ENCODE data around the gene NOM1.
"Not testable (repeated sequence)": the region's sequence is repeated elsewhere in the genome, so short reads cannot be mapped to it uniquely, and the experiment has no call there.

The NOM1 gene

GRCh38 chr7:156949541-156950380 lies at the start of gene NOM1:
NOM1 (plus strand) TSS chr7:156949712; CDS start chr7:156949738, 26 bp downstream.
- DNase-seq: peak; percentile 67

GRCh38 chr7:156900093-156900492 lies 49.4 kb upstream of the NOM1 start:
- not testable (repeated sequence) for DNase-seq

- no peak for DNase-seq
Measured at GRCh38 chr7:156903232-156903909, 46.1 kb upstream of the NOM1 start.

GRCh38 chr7:156906200-156906649 lies 43.3 kb upstream of the NOM1 start:
- no peak for DNase-seq

- DNase-seq: no peak
Measured at GRCh38 chr7:156907656-156908055, 41.9 kb upstream of the NOM1 start.

- not testable (repeated sequence) for DNase-seq
Measured at GRCh38 chr7:156909574-156910252, 39.8 kb upstream of the NOM1 start.

- DNase-seq: no peak
Measured at GRCh38 chr7:156918635-156919034, 30.9 kb upstream of the NOM1 start.

GRCh38 chr7:156919132-156919713 lies 30.3 kb upstream of the NOM1 start:
- DNase-seq: no peak

GRCh38 chr7:156920076-156920475 lies 29.4 kb upstream of the NOM1 start:
- DNase-seq: no peak

- DNase-seq: not testable (repeated sequence)
Measured at GRCh38 chr7:156920487-156921373, 28.8 kb upstream of the NOM1 start.

- DNase-seq: not testable (repeated sequence)
Measured at GRCh38 chr7:156922304-156922703, 27.2 kb upstream of the NOM1 start.

- not testable (repeated sequence) for DNase-seq
Measured at GRCh38 chr7:156925821-156926220, 23.7 kb upstream of the NOM1 start.

- DNase-seq: peak; percentile 12
Measured at GRCh38 chr7:156927571-156928405, 21.7 kb upstream of the NOM1 start.

- DNase-seq: no peak
Measured at GRCh38 chr7:156928406-156928747, 21.1 kb upstream of the NOM1 start.

GRCh38 chr7:156929789-156930539 lies 19.5 kb upstream of the NOM1 start:
- DNase-seq: no peak

- no peak for DNase-seq
Measured at GRCh38 chr7:156932006-156932405, 17.5 kb upstream of the NOM1 start.

- DNase-seq: no peak
Measured at GRCh38 chr7:156935250-156935649, 14.3 kb upstream of the NOM1 start.

GRCh38 chr7:156936766-156937165 lies 12.7 kb upstream of the NOM1 start:
- not testable (repeated sequence) for DNase-seq

- DNase-seq: no peak
Measured at GRCh38 chr7:156940421-156941122, 8.9 kb upstream of the NOM1 start.

Data from NCI-H510A treated with DMSO at 0.1 percent for 48 hours (cell line).